Gastrocnemius medialis (tissue), 4 donors: ENCODE results near the gene LMBR1.

ENCODE experiments used
- POLR2A ChIP-seq, 2 donors: fragments of 450-650 bp; IDR thresholded peaks; one replicate each; pipeline ENCODE4 v1.6.1; 2017; ENCODE audit warnings: antibody characterized with exemption in 2 of 2, mild to moderate bottlenecking in 2 of 2, moderate library complexity in 2 of 2
- TF ChIP-seq, protein P1 (sequence below), 5 experiments: fragments of 450-650 bp in 3 of 5; fragments of 200-600 bp in 2 of 5; sonication (generic) in 2 of 5; IDR thresholded peaks in 4 of 5; conservative IDR thresholded peaks in 1 of 5; 1 replicate in 4 of 5; 2 replicates in 1 of 5; pipeline ENCODE4 v1.5.1; 2016 to 2019; ENCODE audit warnings: antibody characterized with exemption in 5 of 5, mild to moderate bottlenecking in 3 of 5, moderate library complexity in 3 of 5

DNA sequence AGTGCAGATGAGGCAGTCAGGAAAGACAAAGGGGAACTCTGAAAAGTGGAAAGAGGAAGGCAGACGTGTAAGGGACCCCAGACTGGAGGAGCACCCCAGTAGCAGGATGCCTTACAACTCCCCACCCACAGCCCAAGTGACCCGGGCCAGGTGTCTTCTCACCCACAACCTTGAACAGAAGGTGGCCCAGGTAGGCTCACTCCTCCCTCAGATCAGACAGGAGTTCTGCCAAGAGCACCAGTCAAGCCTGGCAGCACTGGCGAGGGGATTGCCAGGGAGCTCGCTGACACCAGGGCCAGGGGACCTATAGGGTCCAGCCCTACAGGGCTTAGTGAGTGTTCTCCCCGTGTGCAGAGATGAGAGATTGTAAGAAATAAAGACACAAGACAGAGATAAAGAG is 27.1 kb upstream of the LMBR1 start:
- TF ChIP-seq, protein P1, sequence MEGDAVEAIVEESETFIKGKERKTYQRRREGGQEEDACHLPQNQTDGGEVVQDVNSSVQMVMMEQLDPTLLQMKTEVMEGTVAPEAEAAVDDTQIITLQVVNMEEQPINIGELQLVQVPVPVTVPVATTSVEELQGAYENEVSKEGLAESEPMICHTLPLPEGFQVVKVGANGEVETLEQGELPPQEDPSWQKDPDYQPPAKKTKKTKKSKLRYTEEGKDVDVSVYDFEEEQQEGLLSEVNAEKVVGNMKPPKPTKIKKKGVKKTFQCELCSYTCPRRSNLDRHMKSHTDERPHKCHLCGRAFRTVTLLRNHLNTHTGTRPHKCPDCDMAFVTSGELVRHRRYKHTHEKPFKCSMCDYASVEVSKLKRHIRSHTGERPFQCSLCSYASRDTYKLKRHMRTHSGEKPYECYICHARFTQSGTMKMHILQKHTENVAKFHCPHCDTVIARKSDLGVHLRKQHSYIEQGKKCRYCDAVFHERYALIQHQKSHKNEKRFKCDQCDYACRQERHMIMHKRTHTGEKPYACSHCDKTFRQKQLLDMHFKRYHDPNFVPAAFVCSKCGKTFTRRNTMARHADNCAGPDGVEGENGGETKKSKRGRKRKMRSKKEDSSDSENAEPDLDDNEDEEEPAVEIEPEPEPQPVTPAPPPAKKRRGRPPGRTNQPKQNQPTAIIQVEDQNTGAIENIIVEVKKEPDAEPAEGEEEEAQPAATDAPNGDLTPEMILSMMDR (IDR thresholded peaks at IDR 0.05 in 4 of 5, conservative IDR thresholded peaks at IDR 0.05 in 1 of 5): no peak
- TF ChIP-seq POLR2A (IDR thresholded peaks at IDR 0.05): no peak
